Ramos (cell line): ENCODE data around the gene ANTXRL.
"Not testable (repeated sequence)": the region's sequence is repeated elsewhere in the genome, so short reads cannot be mapped to it uniquely, and the experiment has no call there.

Experiments used
- in situ Hi-C: fragments of 300-500 bp; cut with MboI; formaldehyde crosslinking; loops from one replicate; pipeline ENCODE4 v1.14.3; 2022; ENCODE audit warnings: low sequenced_read_pairs; ENCODE audit not compliant: unreplicated experiment

ANTXRL gene

DNA sequence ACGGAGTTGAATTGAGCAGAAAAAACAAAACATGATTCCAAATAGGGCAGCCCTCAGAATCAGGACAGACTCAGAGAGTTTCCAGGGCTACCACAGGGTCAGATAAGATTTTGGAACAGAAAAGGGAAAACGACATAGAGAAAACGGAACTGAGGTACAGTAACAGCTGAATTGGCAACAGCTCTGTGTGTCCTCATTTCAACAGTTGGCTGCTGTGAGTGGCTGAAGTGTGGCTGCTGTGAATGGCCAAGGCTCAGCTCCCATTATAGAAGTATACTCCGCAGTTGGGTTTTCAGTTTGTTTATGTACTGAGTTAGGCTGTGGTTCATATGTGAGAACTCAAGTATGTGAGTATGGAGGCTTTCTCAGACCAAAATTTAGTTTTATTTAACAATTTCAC is 32.0 kb downstream of the ANTXRL start:
- in situ Hi-C loops: no loop called here

DNA sequence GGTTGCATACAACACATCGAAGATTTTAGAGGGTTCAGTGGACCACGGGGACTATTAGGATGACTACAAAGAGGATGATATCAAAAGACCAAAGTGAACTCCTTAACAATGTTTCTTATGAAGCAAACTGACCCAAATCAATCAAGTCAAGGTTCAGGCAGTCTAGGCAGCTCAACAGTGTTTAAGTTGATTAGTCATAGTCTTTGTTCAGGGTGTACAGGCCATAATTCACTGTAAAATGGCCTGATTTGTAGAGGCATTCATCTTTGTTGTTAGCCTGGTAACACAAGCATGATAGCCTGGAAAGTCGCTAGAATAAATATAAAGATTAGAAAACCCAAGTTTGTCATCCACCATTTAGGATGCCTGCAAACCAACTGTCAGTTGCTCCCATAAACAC is 32.6 kb downstream of the ANTXRL start:
- in situ Hi-C loops: no loop called here

DNA sequence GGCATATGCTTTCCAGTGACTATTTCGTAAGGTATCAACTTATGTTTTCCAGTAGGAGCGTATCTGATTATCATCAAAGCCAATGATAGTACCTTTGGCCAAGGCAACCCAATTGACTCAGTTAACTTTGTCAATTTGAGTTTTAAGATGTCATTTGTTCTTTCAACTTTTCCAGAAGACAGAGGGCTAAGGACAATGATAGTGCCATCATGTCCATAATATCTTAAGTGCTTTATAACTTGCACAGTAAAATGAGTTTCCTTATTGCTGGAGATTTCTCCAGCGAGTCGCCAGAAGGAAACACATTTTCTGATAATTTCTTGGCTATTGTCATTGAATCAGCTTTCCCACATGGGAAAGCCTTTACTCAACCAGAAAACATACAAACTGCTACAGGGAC is 35.0 kb downstream of the ANTXRL start:
- in situ Hi-C loops: no loop called here

DNA sequence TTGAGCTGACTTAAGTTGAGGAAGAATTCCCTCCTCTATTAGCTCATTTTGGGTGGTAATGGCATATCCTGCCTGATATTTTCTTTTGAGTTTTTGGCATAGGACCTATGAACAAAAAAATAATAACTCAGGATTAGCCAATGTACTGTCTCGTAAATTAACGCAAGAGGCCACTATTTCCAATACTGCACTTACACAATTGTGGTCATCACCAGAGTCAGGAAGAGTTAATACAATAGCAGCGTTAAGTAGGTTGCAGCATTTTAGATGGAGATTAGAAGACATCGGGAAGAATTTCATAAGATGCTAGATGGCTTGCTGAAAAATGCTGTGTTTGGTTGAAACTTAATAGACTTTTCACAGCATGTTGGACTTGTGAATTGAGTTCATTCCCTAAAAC is 36.4 kb downstream of the ANTXRL start:
- in situ Hi-C loops: no loop called here

DNA sequence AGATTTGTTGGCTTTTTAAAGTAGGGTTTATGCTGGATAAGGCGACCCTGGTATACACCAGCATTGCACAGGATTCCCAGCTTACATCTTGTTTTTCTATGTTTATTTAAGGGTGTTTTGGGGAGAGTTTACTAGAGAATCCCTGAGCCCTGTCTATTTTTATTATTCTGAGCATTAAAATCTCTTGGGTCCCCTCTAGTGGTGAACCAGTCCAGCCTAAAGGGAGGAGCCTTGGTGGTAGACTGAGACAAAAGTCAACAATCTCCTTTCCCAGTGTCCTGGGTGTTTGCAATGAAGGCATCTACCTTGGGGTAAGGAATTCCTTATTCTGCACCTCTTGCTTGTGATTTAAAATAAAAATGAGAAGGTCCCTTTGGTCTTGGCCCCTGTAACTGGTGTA is 38.2 kb downstream of the ANTXRL start:
- in situ Hi-C loops: no loop called here

DNA sequence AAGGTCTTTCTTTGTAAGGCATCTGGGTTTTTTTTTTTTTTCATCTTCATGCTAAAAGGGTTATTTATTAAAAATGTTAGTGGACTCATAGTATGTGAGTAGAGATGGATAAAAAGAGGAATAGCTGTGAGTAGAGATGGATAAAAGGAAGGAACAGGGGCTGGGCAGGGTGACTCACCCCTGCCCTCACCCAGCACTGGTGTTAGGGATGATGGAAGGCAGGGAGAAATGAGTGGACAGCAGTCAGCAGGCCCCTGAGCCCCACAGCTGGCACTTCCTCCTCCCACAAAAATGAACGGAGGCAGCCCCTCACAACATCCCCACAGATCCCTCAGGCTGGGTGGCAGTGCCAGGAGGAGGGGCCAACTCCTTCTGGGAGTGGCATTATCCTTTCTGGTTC is 39.3 kb downstream of the ANTXRL start:
- in situ Hi-C loops: no loop called here

DNA sequence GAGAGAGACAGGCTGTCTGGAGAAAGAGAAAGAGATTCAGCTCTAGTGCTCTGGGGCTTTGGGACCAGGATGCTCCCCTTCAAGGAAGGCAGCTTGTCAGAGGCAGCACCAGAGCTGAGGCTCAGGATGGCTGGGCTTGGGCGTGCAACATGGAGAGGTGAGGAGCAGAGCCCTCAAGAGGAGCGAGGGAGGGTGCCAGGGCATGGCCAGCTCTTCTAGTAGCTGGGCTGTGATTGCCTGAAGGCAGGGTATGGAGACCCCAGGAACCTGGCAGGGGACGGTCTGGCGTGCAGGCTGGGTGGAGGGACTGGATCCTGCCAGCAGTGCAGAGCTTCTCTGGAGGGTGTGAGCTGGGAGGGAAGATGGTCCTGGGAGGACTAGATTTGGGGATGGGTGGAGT is 40.2 kb downstream of the ANTXRL start:
- in situ Hi-C loops: no loop called here

DNA sequence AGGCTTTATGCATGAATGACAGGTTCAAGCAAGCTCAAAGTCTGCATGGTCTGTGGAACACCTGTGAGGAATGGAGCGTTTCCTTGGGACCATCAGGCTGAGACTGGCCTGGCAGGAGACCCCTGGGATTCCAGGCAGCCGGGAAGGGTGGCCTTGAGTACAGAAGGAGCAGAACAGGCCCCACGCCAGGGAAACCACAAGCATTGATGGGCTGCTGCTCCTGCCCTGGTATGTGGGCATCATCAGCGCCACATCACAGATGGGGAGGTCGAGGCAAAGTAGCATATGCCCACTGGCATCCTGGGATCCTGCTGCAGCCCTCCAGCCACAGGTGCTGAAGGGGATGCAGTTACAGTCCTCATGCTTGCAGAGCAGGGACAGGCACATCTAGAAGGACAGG is 40.9 kb downstream of the ANTXRL start:
- in situ Hi-C loops: no loop called here

DNA sequence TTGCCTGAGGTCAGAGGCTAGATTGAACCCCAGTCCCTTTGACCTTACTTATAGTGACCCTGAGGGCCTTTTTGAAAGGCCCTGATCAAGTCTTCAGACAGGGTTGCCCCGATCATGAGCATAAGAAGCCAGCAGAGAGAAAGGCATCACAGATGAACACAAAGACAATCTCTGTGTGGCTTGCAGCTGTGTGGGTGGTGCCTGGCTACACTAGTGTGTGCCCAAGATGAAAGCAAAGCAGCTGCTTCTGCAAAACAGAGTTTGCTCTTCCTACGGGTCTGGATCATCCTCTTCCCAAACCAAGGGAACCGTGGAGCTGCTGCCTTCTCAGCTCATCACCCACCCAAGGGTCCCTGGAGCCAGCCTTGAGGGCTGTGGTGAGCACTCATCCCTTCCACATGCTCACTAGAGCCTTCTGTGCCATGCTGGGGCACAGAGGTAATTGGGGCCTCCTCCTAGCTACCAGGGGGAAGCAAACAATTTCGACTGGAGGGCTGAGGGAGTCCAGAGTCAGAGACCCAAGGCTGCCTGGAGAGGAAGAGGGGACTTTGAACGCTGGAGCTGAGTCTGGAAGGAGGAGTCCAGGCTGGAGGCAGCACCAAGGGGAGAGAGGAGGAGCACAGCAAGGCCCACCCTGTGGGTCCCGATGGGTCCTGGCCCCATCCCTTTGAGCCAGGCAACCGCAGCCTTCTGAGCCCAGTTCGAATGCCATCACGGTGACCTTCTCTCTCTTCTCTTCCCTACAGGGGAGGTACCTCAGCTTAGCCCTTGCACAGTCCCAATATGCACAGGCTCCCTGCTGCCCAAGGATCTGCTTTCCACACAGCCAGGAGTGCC is 42.3 kb downstream of the ANTXRL start:
- in situ Hi-C loops: no loop called here

DNA sequence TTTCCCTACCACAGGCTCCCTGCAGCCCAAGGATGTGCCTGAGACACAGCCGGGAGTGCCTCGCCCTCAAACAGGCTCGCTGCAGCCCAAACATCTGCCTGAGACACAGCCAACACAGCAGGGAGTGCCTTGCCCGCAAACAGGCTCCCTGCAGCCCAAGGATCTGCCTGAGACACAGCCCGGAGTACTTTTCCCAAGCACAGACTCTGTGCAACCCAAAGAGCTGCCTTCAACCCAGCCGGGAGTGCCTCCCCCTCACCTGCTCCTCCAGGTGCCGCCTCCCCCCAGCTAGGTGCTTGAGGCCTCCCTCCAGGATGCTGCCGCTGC is 42.9 kb downstream of the ANTXRL start:
- in situ Hi-C loops: no loop called here

DNA sequence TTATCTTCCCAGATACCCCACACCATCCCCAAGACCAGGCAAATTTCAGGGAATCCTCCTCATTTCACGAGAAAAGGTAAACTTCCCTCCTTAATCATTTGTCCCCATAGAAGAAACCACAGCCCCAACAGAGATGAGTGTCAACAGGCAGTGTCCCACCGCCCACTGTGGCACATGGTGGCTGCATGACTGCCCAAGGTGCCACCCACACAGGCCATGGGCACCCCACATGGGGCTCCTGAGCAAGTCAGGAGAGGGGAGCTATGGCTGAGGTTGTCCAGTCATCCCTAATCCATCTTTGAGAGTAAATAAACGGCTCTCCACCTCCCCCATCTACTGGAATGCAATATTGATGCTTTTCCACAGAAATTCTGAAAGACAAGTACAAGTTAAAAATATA is 44.1 kb downstream of the ANTXRL start:
- in situ Hi-C loops: no loop called here

DNA sequence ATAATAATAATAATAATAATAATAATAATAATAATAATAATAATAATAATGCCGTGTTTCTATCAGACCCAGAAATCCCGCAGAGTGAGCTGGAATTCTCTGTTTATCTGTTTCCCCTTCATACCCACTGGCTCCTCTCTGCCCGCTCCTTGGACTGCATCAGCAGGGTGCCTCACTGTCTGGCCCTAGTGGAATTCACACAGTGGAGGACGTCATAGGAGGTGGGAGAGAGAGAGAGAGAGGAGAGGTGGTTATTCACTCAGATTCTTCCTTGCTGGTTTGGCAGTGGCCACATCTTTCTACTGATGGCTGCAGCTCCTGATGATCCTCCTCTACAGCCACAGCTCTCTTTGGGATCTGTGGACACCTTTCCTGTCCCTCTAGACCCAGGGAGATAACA is 78.7 kb downstream of the ANTXRL start:
- in situ Hi-C loops: not testable (repeated sequence)

DNA sequence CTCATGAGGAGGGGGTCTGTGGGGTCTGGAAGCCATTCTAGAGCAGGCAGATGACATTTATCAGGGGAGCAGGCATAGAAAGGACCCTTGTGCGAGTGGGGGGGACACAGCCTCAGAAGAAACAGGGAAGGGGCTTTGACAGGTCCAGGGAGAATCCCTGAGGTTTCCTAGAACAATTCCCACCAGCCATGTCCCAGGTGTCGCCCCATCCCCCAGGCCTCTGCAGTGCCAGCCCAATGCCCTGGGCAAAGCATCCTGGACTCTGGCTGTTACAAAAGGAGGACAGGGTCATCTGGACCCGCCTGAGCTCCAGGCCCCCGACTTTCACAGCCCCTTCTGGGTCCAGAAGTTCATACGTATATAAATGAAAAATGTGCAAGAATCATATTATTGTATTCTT is 80.4 kb downstream of the ANTXRL start:
- in situ Hi-C loops: not testable (repeated sequence)

DNA sequence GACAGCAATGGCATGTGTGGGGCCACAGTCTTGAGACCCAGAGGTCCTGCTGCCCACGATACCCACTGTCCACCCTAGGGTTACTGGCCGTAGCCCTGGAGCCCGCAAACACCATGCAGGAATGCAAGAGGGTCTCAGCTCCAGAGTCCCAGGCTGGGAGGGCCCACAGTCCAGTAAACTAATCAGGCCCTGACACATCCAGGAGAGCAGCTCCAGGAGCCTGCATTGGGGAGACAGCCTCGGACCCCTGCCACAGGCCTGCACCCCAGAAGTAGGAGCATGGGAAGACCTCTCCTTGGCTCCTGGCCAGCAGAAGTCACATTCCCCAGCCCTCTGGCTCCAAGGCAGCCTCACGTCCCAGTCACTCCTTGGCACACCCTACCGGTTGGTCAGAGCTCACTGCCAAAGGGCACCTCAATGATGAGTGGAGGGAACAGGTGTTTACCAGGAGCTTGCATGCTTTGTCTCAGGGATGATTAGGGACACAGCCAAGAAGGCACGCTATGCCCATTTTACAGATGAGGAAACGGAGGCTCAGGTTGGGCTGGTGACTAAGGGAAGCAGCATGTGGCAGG is 81.0 kb downstream of the ANTXRL start:
- in situ Hi-C loops: not testable (repeated sequence)

DNA sequence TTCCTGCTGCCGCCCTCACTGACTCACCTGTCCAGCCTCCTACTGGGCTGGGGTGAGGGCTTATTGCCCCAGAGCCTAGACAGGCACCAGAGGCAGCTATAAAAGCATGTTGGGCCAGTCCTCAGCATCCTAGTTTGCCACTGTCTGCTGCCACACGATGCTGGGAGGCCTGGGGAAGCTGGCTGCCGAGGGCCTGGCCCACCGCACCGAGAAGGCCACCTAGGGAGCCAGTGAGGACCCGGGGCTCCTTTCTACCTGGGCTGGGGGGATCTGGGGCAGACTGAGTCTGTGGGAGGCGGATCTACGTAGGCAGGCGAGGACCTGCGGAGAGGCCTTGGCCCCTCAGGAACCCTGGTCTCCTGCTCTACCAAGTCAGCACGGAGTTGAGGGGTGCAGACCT is 82.2 kb downstream of the ANTXRL start:
- in situ Hi-C loops: not testable (repeated sequence)

DNA sequence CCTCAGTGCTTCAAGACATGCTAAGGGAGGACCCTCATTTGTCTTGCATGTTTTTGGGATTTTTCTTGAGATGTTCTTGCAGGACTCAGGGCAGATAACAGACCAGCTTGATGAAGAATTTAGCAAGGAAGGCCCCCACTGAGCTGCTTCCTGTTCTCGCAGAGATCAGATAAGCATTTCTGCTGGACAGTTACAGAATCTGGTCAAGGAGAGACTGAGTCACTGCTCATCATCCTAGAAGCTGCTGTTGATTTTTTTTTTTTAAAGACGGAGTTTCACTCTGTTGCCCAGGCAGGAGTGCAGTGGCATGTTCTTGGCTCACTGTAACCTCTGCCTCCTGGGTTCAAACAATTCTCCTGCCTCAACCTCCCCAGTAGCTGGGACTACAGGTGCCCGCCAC is 87.6 kb downstream of the ANTXRL start:
- in situ Hi-C loops: not testable (repeated sequence)

DNA sequence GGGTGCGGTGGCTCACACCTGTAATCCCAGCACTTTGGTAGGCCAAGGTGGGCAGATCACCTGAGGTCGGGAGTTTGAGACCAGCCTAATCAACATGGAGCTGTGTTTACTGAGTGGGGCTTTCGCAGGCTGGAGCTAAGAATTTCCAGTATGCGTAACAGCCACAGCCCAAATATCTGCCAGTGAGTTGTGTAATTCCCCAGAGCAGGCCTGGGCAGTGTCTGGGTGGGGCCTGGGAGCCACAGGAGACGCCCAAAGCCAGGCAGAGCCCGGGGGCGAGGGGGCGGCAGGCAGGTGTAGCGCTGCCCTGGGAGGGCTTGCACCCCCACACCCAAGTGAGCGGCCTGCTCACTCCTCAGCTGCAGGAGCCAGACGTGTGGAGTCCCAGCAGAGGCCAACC is 88.6 kb downstream of the ANTXRL start, which contains the start of gene ANXA8L1:
Gene ANXA8L1, plus strand, starts transcription at position 371 of the 400 bp plus-strand sequence. CDS start 76 bp downstream, outside the sequence.
- in situ Hi-C loops: not testable (repeated sequence)

DNA sequence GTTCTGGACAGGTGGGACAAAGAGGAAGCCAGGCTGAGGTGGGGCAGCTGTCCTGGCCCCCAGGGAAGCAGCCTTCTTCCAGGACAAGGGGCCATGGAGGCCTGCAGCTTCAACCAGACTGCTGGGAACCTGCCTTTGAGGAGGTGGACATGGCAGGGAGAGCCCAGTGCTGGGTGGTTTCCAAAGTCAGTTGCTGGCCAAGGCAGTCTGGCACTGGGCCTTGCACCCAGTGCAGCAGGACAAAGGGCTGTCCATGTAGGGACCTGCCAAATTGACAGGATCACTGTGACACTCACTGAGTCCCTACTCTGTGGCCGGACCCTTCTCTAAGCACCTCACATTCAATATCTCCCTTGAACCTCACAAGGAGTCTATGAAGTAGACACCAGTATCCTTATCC is 90.2 kb downstream of the ANTXRL start:
- in situ Hi-C loops: not testable (repeated sequence)

DNA sequence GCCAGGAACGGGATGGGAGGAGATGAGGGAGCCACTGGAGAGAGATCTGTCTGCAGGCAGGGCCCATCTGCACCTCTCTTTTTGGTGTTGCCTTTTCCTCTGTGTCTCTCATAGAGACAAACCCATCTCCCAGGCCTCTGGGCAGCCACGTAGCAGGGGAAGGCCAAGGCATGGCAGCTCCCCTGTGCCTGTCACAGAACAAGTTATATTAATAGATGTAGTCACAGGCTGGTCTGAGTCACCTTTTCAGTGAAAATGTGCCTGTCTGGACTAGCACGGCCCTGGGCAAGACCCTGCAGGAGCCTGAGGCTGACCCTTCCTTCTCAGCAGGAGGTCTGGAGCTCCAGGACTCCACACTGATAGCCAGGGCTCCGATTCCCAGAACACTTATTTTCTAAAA is 90.9 kb downstream of the ANTXRL start:
- in situ Hi-C loops: not testable (repeated sequence)

DNA sequence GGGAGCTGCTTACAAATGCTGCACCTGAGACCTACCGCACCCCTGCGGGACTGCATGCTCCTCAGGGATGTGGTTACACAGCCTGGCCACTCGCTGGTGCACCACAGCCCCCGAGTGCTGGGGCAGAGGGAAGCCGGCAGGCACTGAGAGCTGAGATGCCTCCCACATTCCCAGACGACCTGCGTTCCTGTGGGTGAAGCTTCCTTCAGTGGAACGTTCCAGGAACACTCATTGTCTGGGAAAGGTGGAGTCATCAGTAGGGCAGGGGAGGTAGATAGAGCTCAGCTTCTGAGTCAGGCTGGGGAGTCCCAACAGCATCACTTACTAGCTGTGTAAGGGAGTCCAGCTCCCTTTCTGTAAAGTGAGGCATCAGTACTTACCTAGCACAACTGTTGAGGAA is 91.3 kb downstream of the ANTXRL start:
- in situ Hi-C loops: not testable (repeated sequence)

DNA sequence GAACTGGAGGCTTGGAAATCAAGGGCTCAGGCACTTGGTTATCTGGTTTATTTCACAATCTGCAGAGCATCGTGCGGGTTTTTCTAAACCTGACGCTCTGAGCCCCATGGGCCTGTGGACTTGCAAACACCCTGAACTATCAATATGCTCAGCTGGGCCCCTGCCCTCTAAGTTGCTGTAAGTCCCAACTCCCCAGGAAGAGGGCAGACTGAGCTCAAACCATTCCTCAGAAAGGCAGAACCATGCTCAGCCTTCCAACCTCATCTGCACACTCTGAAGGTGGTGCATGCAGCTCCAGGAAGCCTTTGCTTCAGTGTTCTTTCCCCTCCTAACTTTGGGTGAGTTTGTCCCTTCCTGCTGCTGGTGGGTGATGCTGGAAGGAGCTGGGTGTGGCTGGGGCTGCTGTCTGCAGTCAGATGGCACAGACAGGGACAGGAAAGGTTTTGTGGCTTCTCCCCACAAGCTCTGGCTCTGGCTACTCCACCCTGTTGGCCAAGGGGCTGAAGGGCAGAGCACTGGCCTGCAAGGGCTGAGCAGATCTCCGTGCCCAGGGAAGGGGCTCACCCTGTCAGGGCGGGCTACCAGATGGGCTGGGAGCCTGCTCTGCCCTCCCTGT is 92.5 kb downstream of the ANTXRL start:
- in situ Hi-C loops: not testable (repeated sequence)
